GM19099 (cell line): ENCODE results near the gene IL17RD.

ENCODE experiments used
- POLR2A ChIP-seq: IDR thresholded peaks from 3 replicates; pipeline ENCODE4 v1.6.1; 2011; ENCODE audit warnings: low read depth; ENCODE audit not compliant: insufficient read length; ENCODE audit errors: extremely low read depth

The IL17RD gene

DNA sequence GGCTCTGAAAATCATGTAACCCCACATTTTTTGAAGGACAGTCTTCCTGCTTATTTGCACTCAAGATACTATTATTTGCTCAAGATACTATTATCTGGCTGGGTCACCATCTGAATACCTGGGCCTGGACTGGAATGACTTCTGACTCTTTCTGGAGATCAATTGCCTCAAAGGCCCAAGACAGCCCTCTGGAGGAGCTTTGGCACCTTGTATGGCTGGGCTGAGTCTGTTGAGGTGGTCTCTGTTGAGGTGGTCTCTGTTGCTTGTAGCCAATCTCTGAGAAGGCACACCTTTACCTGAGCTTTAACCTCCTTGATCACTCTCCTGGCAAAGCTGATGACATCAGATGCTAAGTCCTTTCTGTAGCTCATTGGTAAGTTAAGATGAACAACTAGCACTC is 71.7 kb downstream of the IL17RD start:
- TF ChIP-seq POLR2A: no peak

DNA sequence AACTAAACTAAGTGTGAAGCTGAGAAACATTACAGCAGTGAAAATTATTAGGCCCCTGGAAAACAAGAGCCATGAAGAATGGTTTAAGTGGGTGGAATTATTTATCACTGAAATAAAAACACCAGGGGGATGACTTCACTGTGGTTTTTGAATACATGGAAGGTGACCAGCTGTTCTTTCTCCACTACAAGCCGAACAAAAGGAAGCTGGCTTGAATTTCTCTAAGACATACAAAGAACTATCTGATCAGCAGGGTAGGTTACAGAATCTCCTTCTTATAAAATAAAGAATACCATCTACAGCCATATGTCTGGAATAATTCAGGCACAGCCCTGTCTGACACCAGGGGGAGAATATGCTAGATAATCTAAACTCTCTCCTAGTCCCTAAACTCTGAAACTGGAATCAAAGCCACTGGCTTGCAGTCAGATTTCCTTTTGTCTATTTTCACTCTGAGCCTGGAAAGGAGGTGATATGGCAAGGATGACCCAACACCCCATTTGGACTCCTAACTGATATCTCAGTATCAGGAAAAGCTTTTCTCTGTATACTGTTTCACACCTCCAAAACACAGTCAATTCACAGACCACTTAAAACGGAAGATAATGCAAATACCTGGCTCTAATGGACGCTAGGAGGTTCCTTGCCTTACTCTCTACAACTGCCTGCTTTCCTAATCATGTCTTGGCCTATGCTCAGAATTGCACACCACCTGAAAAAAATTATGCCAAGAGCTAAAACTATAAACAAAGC is 73.5 kb downstream of the IL17RD start:
- TF ChIP-seq POLR2A: no peak

DNA sequence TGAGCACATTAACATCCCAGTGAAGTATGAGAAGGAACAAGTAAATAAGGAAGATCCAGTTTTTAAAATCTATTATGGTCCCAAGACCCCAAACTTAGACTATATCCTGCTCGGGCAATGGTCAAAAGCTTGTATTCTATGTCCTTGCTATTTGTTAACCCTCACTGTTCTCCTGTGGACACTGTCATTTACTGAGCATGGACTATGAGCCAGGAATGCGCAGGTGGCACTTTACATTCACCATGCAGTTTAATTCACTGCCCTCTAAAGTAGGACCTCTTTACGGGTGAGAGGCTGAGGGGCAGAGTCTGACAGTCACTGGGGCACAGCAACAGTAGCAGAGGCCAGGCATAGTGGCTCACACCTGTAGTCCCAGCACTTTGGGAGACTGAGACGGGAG is 76.1 kb downstream of the IL17RD start:
- TF ChIP-seq POLR2A: no peak

DNA sequence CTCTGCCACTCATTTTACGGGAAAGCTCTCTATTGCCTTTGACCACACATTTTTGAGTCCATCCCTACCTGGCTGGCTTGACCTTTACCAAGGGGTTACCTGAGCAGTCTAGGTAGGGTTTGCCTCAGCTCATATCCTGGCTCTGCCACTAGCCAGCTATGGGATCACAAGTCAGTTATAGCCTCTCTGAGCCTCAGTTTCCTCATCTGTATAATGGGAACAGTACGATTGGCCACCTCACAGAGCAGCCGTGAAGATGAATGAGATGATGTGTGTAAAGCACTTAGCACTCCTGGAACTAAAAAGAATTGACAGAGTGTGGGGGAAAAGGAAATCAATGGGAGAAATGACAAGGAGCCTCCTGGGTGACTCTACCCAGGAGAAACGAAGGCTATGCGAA is 76.7 kb downstream of the IL17RD start:
- TF ChIP-seq POLR2A: no peak

DNA sequence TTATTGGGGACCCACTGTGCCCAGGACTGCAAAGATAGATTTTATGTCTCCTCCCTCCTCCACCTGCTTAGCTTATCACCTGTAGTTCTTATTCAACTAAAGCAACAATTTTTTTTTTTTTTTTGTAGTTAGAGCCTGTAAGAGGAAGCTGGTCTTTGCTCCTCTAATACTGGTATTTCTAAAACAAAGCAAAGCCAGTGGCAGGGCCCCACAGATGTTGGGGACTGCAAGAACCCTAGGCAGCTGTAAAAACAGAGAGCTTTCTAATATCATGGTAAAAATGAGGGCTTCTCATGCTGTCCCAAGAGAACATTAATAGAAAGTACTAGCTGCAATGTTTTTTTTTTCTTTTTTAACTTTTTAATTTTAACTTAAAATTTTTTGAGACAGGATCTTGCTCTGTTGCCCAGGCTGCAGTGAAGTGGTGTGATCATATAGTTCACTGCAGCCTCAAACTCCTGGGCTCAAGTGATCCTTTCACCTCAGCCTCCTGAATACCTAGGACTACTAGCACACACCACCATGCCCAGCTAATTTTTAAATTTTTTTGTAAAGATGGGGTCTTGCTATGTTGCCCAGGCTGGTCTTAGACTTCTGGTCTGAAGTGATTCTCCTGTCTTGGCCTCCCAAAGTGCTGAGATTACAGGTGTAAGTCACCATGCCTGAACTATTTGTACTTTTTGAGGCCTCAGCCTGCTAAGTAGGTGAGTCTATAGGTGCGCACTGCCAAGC is 77.6 kb downstream of the IL17RD start:
- TF ChIP-seq POLR2A: no peak

DNA sequence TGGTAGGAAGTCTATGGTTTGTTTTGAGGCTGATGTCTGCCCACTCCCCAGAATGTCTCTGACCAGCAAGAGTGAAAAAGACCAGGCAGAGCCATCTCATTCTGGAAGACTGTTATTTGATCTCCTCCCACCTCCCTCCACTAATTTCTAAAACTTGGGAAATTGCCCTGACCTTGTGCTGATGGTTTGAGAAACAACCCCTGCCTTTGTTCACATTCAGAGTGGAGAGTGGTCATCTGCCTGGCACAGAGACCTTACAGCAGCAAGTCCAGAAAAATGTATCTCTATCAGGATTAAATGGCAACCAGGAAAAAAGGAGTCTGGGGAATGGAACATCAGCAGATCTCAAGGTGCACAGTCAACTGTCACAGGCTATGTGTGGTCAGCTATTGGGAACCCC is 79.0 kb downstream of the IL17RD start:
- TF ChIP-seq POLR2A: no peak

DNA sequence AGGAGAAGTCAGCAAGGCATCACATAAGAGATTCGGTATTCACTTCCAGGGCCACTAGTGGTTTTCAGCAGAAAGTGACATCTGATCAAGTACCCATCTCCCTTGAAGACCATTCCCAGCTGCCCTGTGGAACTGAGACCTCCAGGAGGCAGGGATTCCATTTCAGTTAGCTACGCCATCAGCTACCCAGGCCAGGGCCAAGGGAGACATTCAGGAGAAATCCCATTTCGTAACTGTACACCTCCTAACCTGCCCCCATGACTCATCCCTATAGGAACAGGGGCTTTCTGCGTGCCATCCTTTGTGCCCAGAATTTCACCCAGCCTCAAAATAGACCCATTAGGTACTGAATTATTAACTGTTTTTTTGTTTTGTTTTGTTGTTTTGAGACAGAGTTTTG is 79.9 kb downstream of the IL17RD start:
- no peak for TF ChIP-seq POLR2A

DNA sequence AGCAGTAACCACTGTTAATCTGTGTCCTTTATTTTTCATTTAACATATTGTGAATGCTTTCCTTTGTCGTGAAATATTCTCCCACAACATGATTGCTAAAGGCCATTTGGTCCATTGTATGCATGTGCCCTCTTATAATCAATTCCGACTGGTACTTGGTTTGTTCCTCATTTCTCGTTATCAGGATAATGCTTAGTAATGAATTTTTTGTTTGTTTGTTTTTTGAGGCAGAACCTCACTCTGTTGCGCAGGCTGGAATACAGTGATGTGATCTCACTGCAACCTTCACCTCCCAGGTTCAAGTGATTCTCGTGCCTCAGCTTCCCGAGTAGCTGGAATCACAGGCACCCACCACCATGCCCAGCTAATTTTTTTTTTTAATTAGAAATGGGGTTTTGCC is 82.7 kb downstream of the IL17RD start:
- TF ChIP-seq POLR2A: no peak

DNA sequence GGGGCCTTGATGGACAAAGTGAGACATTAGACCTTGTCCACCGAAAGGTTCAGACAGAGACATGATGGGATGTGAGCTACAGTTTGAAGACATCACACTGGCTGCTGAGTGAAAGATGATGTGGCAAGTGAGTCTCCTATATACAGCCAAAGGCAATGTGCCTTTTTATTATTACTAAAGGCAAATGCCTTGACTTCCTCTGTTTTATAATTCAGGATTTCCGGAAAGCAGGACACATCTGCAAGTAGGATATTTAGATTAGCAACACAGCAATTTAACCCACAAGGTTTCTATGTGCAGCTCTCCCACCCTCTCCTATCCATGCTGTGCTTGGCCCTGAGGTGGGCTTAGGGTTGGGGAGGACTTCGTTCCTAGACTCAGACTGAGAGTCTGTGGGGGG is 84.0 kb downstream of the IL17RD start:
- TF ChIP-seq POLR2A: no peak

DNA sequence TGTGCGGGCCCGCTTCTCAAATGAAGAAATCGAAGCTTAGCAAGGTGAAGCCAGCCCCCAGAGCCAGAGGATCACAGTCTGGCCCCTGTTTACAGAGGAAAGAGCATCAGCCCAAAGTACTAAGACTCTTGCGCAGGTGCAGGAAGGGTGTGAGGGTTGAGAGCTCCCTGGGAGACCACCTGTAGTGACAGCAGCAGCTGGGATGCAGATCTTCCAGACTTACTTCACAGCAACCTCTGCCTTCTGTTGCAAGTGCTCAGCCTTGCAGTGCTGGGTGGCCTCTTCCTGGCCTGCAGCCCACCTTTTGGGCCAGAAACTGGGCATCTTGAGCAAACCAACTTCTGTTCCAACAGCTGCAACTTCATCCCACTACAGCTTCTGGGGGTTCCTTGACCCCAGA is 85.0 kb downstream of the IL17RD start:
- TF ChIP-seq POLR2A: no peak

DNA sequence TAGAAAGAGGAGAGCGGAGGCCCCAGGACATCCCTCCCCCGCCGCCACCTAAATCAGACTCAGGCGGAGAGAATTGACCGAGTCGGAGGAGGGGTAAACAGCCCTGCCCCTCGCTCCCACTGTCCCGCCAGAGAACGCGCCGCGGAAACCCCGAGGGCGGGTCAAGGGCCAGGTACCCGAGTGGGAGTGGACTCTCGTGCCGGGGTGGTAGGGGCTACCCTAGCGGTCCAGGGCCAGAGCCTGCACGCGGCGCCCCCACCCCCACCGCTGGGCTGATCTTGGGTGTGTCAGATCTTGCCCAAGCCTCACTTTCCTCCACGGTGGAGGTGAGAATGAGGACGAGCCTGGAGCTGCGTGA is 85.7 kb downstream of the IL17RD start:
- TF ChIP-seq POLR2A: no peak

DNA sequence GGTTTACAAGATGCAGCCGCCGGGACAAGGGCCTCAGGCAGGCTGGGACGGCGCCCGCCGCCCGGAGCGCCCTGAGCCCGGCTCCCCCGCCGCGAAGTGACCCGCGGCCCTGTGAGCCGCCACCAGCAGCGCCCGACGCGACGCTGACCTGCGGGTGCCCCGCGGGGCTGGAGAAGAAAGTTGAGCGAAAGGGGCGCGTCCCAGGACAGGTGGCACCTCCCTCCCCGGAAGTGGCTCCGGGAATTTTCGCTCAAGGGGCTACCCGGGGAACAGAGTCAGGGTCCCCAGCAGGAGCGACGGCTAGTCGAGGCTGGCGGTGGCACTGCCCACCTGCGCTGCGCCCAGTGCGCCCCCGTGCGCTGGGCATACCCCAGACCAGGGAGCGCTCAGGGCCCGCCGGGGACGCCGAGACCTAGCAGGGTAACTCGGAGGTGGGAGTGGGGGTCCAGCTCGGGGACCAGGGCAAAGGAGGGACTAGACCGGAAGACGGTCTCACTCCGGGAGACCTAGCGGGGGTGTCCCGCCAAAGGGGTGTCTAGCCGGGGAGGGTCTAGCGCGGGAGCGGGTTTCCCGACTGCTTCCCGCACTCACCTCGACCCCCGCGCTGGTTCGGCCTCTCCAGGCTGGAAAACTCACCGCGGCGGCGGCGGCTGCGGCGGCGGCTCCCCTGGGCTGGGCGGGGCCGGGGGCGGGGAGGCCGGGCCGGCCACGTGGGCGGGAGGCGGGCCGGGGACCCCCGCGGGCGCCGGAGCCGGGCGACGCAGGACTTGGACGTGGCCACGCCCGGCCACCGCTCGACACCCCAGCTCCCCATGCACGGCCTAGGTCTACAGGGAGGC is 86.3 kb downstream of the IL17RD start:
- no peak for TF ChIP-seq POLR2A

DNA sequence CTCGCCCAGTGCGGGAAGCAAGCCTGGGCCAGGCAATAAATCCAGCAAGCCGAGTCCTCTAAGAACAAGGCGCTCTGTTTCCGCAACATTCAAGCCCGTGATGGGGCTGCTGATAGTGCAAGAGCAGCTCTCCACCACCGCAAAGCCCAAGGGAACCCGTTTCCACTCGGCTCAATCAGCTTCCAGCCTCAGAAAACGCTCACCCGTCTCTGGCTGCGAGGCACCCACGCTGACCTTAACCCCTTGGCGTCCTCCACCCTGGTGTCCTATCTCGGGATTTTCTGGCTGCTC is 86.9 kb downstream of the IL17RD start:
- no peak for TF ChIP-seq POLR2A

DNA sequence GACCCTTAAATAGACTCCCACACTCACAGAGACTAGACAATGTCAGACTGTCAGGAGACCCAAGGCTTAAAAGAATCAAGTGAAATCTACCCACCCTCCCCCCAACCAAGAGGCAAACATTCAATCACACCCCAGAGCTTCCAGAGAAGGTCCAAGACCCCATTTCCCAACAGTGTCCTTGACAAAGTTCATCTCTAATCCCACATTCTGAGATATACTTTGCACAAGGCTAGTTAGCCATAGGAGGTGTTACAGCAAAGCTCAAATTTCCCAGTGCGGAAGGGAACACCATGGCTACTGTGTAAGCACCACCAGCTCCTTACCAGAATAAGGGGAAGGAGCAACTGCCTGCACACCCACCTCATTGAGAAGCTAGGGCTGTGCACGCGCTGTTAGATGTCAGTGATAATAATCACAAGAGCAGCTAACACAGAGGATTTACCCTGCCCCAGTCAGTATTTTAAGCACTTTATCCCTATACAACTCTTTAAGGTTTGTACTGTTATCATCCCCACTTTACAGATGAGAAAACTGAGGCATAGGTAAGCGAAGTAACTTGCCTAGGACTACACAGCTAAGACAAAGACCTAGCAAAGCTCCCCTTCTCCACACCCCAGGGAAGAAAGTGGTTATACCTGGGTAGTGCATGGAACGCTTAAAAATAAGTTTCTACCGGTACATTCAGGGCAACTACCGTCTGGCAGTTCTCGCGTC is 87.4 kb downstream of the IL17RD start:
- TF ChIP-seq POLR2A: no peak

DNA sequence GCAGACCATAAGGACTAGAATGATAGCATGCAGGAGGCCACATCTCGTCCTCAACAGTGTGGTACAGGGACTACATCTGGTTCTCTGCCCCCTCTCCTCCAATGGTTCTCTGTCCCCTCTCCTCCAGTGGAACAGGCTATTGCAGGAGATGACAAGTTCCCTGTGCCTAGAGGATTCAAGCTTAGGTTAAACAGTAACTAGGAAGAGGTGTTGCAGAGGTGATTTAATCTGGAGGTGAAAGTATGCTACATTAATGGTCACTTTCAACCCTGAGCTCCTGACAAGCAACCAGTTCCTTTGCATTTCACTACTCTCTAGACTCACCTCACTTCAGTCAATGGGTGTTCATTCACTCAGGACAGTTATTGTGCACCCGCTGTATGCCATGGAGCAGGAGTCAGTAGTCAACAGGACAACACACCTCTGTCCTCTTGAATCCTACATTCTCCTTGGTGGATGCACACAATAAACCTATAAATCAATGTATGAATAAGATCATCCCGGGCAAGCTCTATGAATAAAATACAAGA is 88.7 kb downstream of the IL17RD start:
- TF ChIP-seq POLR2A: no peak

DNA sequence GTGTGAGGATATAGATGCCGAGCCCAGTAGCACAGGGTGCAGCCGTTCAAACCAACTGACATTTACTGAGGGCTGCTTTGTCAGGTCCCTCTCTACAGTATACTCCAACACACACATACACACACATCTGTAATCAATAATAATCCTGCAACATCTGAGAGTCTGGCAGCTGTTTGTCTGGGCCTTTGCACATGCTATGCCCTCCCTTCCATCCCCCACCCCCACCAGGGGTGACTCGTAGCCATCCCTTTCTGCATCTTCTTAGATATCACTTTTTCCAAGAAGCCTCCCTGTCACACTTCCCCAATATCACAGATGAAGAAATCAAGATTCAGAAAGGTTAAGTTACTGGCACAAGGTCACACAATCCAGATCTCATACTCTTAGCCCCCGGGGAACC is 91.0 kb downstream of the IL17RD start:
- no peak for TF ChIP-seq POLR2A

DNA sequence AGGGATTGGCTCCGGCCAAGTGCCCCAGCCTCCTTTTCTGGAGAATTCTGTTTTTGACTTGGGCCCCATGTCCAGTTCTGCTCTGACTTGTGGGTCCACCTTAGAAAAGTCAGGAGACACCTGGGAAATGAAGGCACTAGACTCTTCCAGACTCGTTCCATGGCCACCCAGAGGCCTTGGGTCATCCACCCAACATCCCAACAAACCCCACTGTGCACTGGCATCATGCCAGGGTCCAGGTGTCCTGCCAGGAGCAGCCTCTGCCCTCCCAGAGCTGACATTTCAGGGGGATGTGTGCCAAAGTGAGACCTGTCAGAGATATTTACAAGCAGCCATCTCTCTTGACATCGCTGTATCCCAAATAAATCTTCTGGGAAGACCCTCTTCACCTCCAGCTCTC is 91.5 kb downstream of the IL17RD start:
- no peak for TF ChIP-seq POLR2A
